Panc1 (cell line): ENCODE measurements around the gene XIRP2. TPM values are rescaled to one million over a fixed set of nuclear protein-coding genes. Genes with fewer than 3 reads are reported as not detected.

Experiments used
- ATAC-seq: fragments of 200-7000 bp; cut with Tn5 transposase; 2 replicates; pipeline ENCODE4 v1.9.1; 2020; ENCODE audit warnings: mild to moderate bottlenecking, moderate library complexity
- BruUV-seq: library from RNA; stranded (reverse); fragments of 400-500 nt; replicated peaks from 2 replicates; lab custom pipeline; 2021; lab: Mats Ljungman, UMichigan
- CTCF ChIA-PET: fragments of 300-600 bp; sonication (Branson Sonifier 250); formaldehyde crosslinking; loops from one replicate; lab custom pipeline; 2022; ENCODE audit warnings: antibody characterized with exemption; lab: Charles Lee
- POLR2A ChIA-PET: fragments of 300-600 bp; sonication (Branson Sonifier 250); formaldehyde crosslinking; loops from one replicate; lab custom pipeline; 2022; ENCODE audit warnings: antibody characterized with exemption; lab: Charles Lee
- DNase-seq: peaks from one replicate; pipeline ENCODE4 v3.0.0-alpha.2; 2010; ENCODE audit warnings: low read depth, low spot score
- H3K27ac ChIP-seq: 2 replicates; pipeline ENCODE4 v1.5.1; 2011; ENCODE audit warnings: mild to moderate bottlenecking, low read length, inconsistent platforms
- H3K27me3 ChIP-seq: fragments of 200-500 bp; sonication (Bioruptor generic); 2 replicates; pipeline ENCODE4 v1.6.0; 2014; ENCODE audit warnings: low read length, inconsistent platforms; ENCODE audit not compliant: control insufficient read depth, insufficient read depth
- H3K36me3 ChIP-seq: fragments of 200-500 bp; sonication (Bioruptor generic); 2 replicates; pipeline ENCODE4 v1.5.1; 2014; ENCODE audit warnings: inconsistent platforms, mild to moderate bottlenecking, low read length, moderate library complexity; ENCODE audit not compliant: control insufficient read depth, insufficient read depth
- H3K4me1 ChIP-seq: 2 replicates; pipeline ENCODE4 v1.5.1; 2011; ENCODE audit warnings: inconsistent platforms, mild to moderate bottlenecking, low read length, moderate library complexity; ENCODE audit not compliant: control insufficient read depth, insufficient read depth
- H3K4me3 ChIP-seq, 2 experiments: 2 replicates each; pipeline ENCODE4 v1.5.1; 2011 to 2012; ENCODE audit warnings: low read depth in 2 of 2, low read length in 2 of 2, mild to moderate bottlenecking in 2 of 2, inconsistent platforms in 1 of 2, moderate library complexity in 1 of 2
- H3K9me3 ChIP-seq: fragments of 200-500 bp; sonication (Bioruptor generic); 2 replicates; pipeline ENCODE4 v1.5.1; 2014; ENCODE audit warnings: low read depth, mild to moderate bottlenecking, inconsistent platforms, low read length, moderate library complexity; ENCODE audit not compliant: control insufficient read depth, insufficient read depth
- POLR2AphosphoS5 ChIP-seq: IDR thresholded peaks from 2 replicates; pipeline ENCODE4 v1.6.1; 2012; ENCODE audit warnings: mild to moderate bottlenecking, low read depth, low read length, moderate library complexity
- REST ChIP-seq, 2 experiments: IDR thresholded peaks; 2 replicates each; pipeline ENCODE4 v1.6.1; 2011 to 2012; ENCODE audit warnings: low read depth in 2 of 2, control low read depth in 1 of 2, low read length in 1 of 2, mild to moderate bottlenecking in 1 of 2, moderate library complexity in 1 of 2; ENCODE audit not compliant: insufficient read depth in 1 of 2
- SIN3A ChIP-seq: IDR thresholded peaks from 2 replicates; pipeline ENCODE4 v1.6.1; 2012; ENCODE audit warnings: low read depth, mild to moderate bottlenecking, low read length, moderate library complexity, borderline replicate concordance; ENCODE audit not compliant: insufficient read depth
- TCF7L2 ChIP-seq: IDR thresholded peaks from 2 replicates; pipeline ENCODE4 v1.6.1; 2011; ENCODE audit warnings: mild to moderate bottlenecking, low read depth, low read length, inconsistent platforms
- in situ Hi-C: cut with HindIII; loops from 2 replicates; pipeline ENCODE4 v1.10.0; 2016; ENCODE audit warnings: low sequenced_read_pairs, low pct_unique_long_range_greater_than_20kb
- intact Hi-C: fragments of 100-400 bp; cut with micrococcal nuclease; formaldehyde crosslinking; loops from one replicate; pipeline ENCODE4 v1.10.0; 2022; ENCODE audit not compliant: unreplicated experiment
- total RNA-seq: library from RNA; stranded (reverse); gene quantifications from one replicate; pipeline ENCODE4 v1.2.1, GENCODE V29; 2021; ENCODE audit not compliant: unreplicated experiment
- TF ChIP-seq, protein P1 (sequence below): fragments of 450-650 bp; IDR thresholded peaks from 2 replicates; pipeline ENCODE4 v1.5.1; 2017; ENCODE audit warnings: mild to moderate bottlenecking

XIRP2 gene
- total RNA-seq, 1 experiment from 2014 or later: not detected

DNA sequence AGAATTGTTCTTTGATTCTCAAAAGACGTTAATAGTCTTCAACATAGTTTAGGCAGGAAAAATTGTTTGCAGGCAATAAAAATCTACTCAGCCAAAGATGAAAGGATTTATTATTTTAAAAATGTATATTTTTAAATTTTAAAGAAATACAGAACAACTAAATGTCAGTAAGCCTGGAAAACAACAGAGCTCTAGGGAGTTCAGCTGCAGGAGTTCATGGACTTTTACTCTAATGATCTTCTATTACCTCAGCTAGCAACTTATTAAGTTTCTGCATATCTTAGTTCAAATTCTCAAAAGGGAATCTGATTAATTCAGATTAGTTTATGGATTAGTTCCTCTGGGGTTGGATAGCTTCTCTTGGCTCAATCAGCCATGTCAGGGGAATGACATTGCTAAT, 17.9 kb upstream of the XIRP2 start:
- ATAC-seq (no peak), DNase-seq (no peak)
- Histone ChIP-seq H3K27me3 (no peaks in the 10 kb centered on the region), H3K4me1 (no peaks in the 10 kb centered on the region), H3K27ac (no peak overlapping the region), H3K9me3 (no peaks in the 10 kb centered on the region), H3K4me3 (no peak overlapping the region), H3K36me3 (no peaks in the 10 kb centered on the region)
- no TSS peak for BruUV-seq
- intact Hi-C loops (no loop called here), in situ Hi-C loops (no loop called here)
- CTCF ChIA-PET: no interaction called here
- TF ChIP-seq, protein P1, sequence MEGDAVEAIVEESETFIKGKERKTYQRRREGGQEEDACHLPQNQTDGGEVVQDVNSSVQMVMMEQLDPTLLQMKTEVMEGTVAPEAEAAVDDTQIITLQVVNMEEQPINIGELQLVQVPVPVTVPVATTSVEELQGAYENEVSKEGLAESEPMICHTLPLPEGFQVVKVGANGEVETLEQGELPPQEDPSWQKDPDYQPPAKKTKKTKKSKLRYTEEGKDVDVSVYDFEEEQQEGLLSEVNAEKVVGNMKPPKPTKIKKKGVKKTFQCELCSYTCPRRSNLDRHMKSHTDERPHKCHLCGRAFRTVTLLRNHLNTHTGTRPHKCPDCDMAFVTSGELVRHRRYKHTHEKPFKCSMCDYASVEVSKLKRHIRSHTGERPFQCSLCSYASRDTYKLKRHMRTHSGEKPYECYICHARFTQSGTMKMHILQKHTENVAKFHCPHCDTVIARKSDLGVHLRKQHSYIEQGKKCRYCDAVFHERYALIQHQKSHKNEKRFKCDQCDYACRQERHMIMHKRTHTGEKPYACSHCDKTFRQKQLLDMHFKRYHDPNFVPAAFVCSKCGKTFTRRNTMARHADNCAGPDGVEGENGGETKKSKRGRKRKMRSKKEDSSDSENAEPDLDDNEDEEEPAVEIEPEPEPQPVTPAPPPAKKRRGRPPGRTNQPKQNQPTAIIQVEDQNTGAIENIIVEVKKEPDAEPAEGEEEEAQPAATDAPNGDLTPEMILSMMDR: no peak
- TF ChIP-seq SIN3A: no peak
- no peak for TF ChIP-seq REST (IDR thresholded peaks at IDR 0.05; ENCODE audit: insufficient read depth in 1 of 2, low read depth in 2 of 2, low read length in 1 of 2)
- TF ChIP-seq POLR2AphosphoS5: no peak
- no peak for TF ChIP-seq TCF7L2
- POLR2A ChIA-PET: no interaction called here

- no peaks in the 10 kb centered on the region for H3K9me3 ChIP-seq
- CTCF ChIA-PET: no interaction called here
- DNase-seq (no peak), ATAC-seq (no peak)
- intact Hi-C loops (no loop called here), in situ Hi-C loops (no loop called here)
- no peak overlapping the region for H3K27ac ChIP-seq
- POLR2A ChIA-PET: no interaction called here
- H3K27me3 ChIP-seq: no peaks in the 10 kb centered on the region
- H3K4me3 ChIP-seq: no peak overlapping the region
- no peak for TF ChIP-seq SIN3A
- BruUV-seq: no TSS peak
- no peaks in the 10 kb centered on the region for H3K4me1 ChIP-seq
- no peaks in the 10 kb centered on the region for H3K36me3 ChIP-seq
These were observed 7.1 kb upstream of the XIRP2 start for GRCh38 chr2:166881177-166881576.

GRCh38 chr2:166882851-166883250, 5.4 kb upstream of the XIRP2 start:
- TF ChIP-seq TCF7L2: no peak
- TF ChIP-seq REST (IDR thresholded peaks at IDR 0.05; ENCODE audit: insufficient read depth in 1 of 2, low read depth in 2 of 2, low read length in 1 of 2): no peak
- intact Hi-C loops: no loop called here
- DNase-seq (no peak), ATAC-seq (no peak)
- H3K27ac ChIP-seq: no peak overlapping the region
- ChIA-PET CTCF (no interaction called here), POLR2A (no interaction called here)
- no TSS peak for BruUV-seq
- H3K4me1 ChIP-seq: no peaks in the 10 kb centered on the region
- no peaks in the 10 kb centered on the region for H3K36me3 ChIP-seq
- in situ Hi-C loops: no loop called here
- no peak overlapping the region for H3K4me3 ChIP-seq
- H3K27me3 ChIP-seq: no peaks in the 10 kb centered on the region
- no peaks in the 10 kb centered on the region for H3K9me3 ChIP-seq
